K562 (cell line): ENCODE data around the gene MVP. TPM values are rescaled to one million over a fixed set of nuclear protein-coding genes. Genes with fewer than 3 reads are reported as not detected.

ENCODE experiments used
- ATAC-seq: fragments of 200-7000 bp; cut with Tn5 transposase; 3 replicates; pipeline ENCODE4 v1.9.1; 2020; ENCODE audit warnings: moderate library complexity
- BruUV-seq: library from RNA; stranded (reverse); fragments of 400-500 nt; replicated peaks from 2 replicates; lab custom pipeline; 2021; lab: Mats Ljungman, UMichigan
- CTCF ChIA-PET: fragments of 300-600 bp; formaldehyde crosslinking; extraction: SDS; loops from one replicate; lab custom pipeline; 2021; ENCODE audit warnings: low intra/inter-chr PET ratio; lab: Yijun Ruan, JAX
- POLR2A ChIA-PET: fragments of 300-600, 350-650 bp; sonication (Branson Sonifier 250); formaldehyde crosslinking; extraction: SDS; loops from one replicate; lab custom pipeline; 2021; ENCODE audit warnings: antibody characterized with exemption, inconsistent platforms; lab: Yijun Ruan, JAX
- DNase-seq, 4 experiments: peaks; one replicate each; pipeline versions ENCODE4 v3.0.0 to v3.0.0-alpha.2; 2011 to 2018; ENCODE audit warnings: low spot score in 3 of 4, mixed read lengths in 3 of 4; ENCODE audit errors: extremely low read depth in 1 of 4
- FAIRE-seq: peaks from 2 replicates; lab custom pipeline; 2011; peaks lifted over from hg19 to GRCh38; lab: Jason Lieb, UNC
- H2AFZ ChIP-seq: 2 replicates; pipeline ENCODE4 v1.6.0; 2011; ENCODE audit warnings: low read depth, low read length, control low read depth, inconsistent platforms
- H3K27ac ChIP-seq: fragments of 200-600 bp; 3 replicates; pipeline ENCODE4 v1.8.0; 2011; ENCODE audit warnings: low read depth, mild to moderate bottlenecking, control low read depth, inconsistent platforms, low read length, moderate library complexity, mixed read lengths; ENCODE audit errors: extremely low read depth
- H3K27me3 ChIP-seq, 2 experiments: fragments of 300-600 bp in 1 of 2; 2 replicates in 1 of 2; 3 replicates in 1 of 2; pipeline versions ENCODE4 v1.6.0 to v1.8.0; 2011; ENCODE audit warnings: inconsistent platforms in 2 of 2, low read length in 2 of 2, mild to moderate bottlenecking in 1 of 2, mixed read lengths in 1 of 2, moderate library complexity in 1 of 2; ENCODE audit not compliant: control insufficient read depth in 2 of 2, insufficient read depth in 2 of 2
- H3K36me3 ChIP-seq: fragments of 300-600 bp; 3 replicates; pipeline ENCODE4 v1.8.0; 2011; ENCODE audit warnings: mild to moderate bottlenecking, low read length, inconsistent platforms; ENCODE audit not compliant: control insufficient read depth, insufficient read depth
- H3K4me1 ChIP-seq, 2 experiments: fragments of 200-600 bp in 1 of 2; replicated peaks in 1 of 2; 2 replicates in 1 of 2; 3 replicates in 1 of 2; pipeline versions ENCODE4 v1.5.1 to v1.8.0; 2011; ENCODE audit warnings: inconsistent platforms in 2 of 2, low read length in 2 of 2, mild to moderate bottlenecking in 1 of 2, mixed read lengths in 1 of 2, moderate library complexity in 1 of 2; ENCODE audit not compliant: control insufficient read depth in 2 of 2, insufficient read depth in 2 of 2
- H3K4me2 ChIP-seq: 2 replicates; pipeline ENCODE4 v1.6.1; 2011; ENCODE audit warnings: low read length, control low read depth, inconsistent platforms, mixed read lengths; ENCODE audit not compliant: insufficient read depth
- H3K4me3 ChIP-seq: fragments of 200-600 bp; sonication (generic), shearing (Covaris generic); 2 replicates; pipeline ENCODE4 v1.5.1; 2016; ENCODE audit warnings: control low read depth, inconsistent platforms
- H3K79me2 ChIP-seq: fragments of 200-600 bp; 3 replicates; pipeline ENCODE4 v1.8.0; 2011; ENCODE audit warnings: low read length, inconsistent platforms; ENCODE audit not compliant: control insufficient read depth, insufficient read depth
- H3K9ac ChIP-seq, 2 experiments: 2 replicates each; pipeline versions ENCODE4 v1.6.0 to v1.6.1; 2011; ENCODE audit warnings: low read depth in 2 of 2, low read length in 2 of 2, control low read depth in 1 of 2, inconsistent platforms in 1 of 2, mild to moderate bottlenecking in 1 of 2, mixed read lengths in 1 of 2; ENCODE audit not compliant: insufficient read depth in 1 of 2
- H3K9me1 ChIP-seq: one replicate; pipeline ENCODE4 v1.6.0; 2011; ENCODE audit warnings: inconsistent platforms, mild to moderate bottlenecking, low read length, moderate library complexity; ENCODE audit not compliant: control insufficient read depth, insufficient read depth
- H3K9me3 ChIP-seq: replicated peaks from 2 replicates; pipeline ENCODE4 v1.5.1; 2011; ENCODE audit warnings: low read depth, low read length, inconsistent platforms; ENCODE audit not compliant: control insufficient read depth, insufficient read depth
- H4K20me1 ChIP-seq: replicated peaks from 2 replicates; pipeline ENCODE4 v1.6.1; 2011; ENCODE audit warnings: low read length, inconsistent platforms, mixed read lengths; ENCODE audit not compliant: control insufficient read depth, insufficient read depth
- FOXM1 ChIP-seq, 2 experiments: fragments of 450-650 bp in 1 of 2; sonication (generic) in 1 of 2; formaldehyde crosslinking in 1 of 2; IDR thresholded peaks; 2 replicates each; pipeline versions ENCODE4 v1.6.1 to v1.9.0; 2017 to 2022; ENCODE audit warnings: low read depth in 2 of 2, mild to moderate bottlenecking in 2 of 2, missing genetic modification reagents in 1 of 2, moderate library complexity in 1 of 2
- NR2F6 ChIP-seq: fragments of 450-650 bp; formaldehyde crosslinking; IDR thresholded peaks from 2 replicates; pipeline ENCODE4 v1.4.0; 2020; ENCODE audit warnings: mild to moderate bottlenecking
- PHF20 ChIP-seq: fragments of 450-650 bp; IDR thresholded peaks from 2 replicates; pipeline ENCODE4 v1.6.1; 2018; ENCODE audit not compliant: partially characterized antibody
- POLR3G ChIP-seq: IDR thresholded peaks from 2 replicates; pipeline ENCODE4 v1.6.1; 2011; ENCODE audit not compliant: insufficient read length, insufficient replicate concordance; ENCODE audit errors: extremely low read depth
- ZNF165 ChIP-seq: fragments of 250-450 bp; sonication (Bioruptor Pico); IDR thresholded peaks from 2 replicates; pipeline ENCODE4 v1.4.0; 2020; ENCODE audit warnings: borderline replicate concordance
- ZNF830 ChIP-seq: fragments of 250-450 bp; sonication (Bioruptor Pico); IDR thresholded peaks from 2 replicates; pipeline ENCODE4 v1.5.0; 2021; ENCODE audit warnings: mild to moderate bottlenecking
- WGBS: fragments of 100-300 bp; shearing (Covaris generic); methylation state at CpG from one replicate; pipeline ENCODE4 v1.1.6; 2016; ENCODE audit warnings: low coverage, mixed read lengths; ENCODE audit not compliant: insufficient coverage; ENCODE audit errors: missing lambda C conversion rate; 5-methylcytosine and 5-hydroxymethylcytosine counted together
- in situ Hi-C: fragments of 300-500 bp; cut with MboI; formaldehyde crosslinking; loops from 4 replicates; pipeline ENCODE4 v1.15.0; 2018; ENCODE audit warnings: inconsistent platforms, mixed read lengths
- intact Hi-C: fragments of 100-400 bp; cut with micrococcal nuclease; formaldehyde crosslinking; loops from 2 replicates; pipeline ENCODE4 v1.14.2; 2022
- polyA plus RNA-seq, 8 experiments: library from polyadenylated mRNA; depleted of rRNA in 4 of 8; stranded (reverse) in 5 of 8; unstranded in 3 of 8; fragments of >200 nt; fragmentation: Nextera tagmentation in 2 of 8; fragmentation: Illumina TruSeq in 1 of 8; extraction: Ambion mirVana in 2 of 8; extraction: Trizol in 1 of 8; gene quantifications; 2 replicates each; pipeline versions ENCODE4 v1.2.1 to v1.2.3, GENCODE V29; 2011 to 2014; ENCODE audit warnings: inconsistent platforms in 1 of 8, missing spikeins in 1 of 8
- total RNA-seq, 7 experiments: library from RNA; depleted of rRNA in 6 of 7; stranded (reverse); fragments of >200 nt in 6 of 7; fragmentation: Illumina TruSeq in 2 of 7; extraction: Trizol in 2 of 7; gene quantifications; 2 replicates each; pipeline versions ENCODE4 v1.2.1 to v1.2.3, GENCODE V29; 2011 to 2021; ENCODE audit warnings: low replicate concordance in 1 of 7
- TF ChIP-seq, protein P1 (sequence below): fragments of 200-800 bp; sonication (Bioruptor generic); IDR thresholded peaks from 2 replicates; pipeline ENCODE4 v1.6.1; 2017; ENCODE audit warnings: missing genetic modification characterization, missing compliant biosample characterization
- TF ChIP-seq, protein P2 (sequence below): fragments of 250-450 bp; sonication (Bioruptor Pico); IDR thresholded peaks from 2 replicates; pipeline ENCODE4 v1.4.0; 2020; ENCODE audit warnings: mild to moderate bottlenecking, moderate library complexity, borderline replicate concordance

Gene MVP
- total and polyA plus RNA-seq, 9 of the 15 experiments (the other 6 are each of a cell fraction or from before 2014, with no cell fraction given): 0.39 to 1.9 (median 0.76) TPM; not detected in 2

DNA sequence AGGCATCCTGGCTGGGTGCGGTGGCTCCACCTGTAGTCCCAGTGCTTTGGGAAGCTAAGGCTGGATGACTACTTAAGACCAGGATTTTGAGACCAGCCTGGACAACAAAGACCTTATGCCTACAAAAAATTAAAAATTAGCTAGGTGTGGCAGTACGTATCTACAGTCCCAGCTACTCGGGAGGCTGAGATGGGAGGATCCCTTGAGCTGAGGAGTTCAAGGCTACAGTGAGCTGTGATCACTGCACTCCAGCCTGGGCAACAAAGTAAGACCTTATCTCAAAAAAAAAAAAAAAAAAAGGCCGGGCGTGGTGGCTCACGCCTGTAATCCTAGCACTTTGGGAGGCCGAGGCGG lies 6.1 kb downstream of the MVP start (continued):
- TF ChIP-seq POLR3G: no peak
- no peak for TF ChIP-seq PHF20
- TF ChIP-seq, all 486 proteins: peak for 0

DNA sequence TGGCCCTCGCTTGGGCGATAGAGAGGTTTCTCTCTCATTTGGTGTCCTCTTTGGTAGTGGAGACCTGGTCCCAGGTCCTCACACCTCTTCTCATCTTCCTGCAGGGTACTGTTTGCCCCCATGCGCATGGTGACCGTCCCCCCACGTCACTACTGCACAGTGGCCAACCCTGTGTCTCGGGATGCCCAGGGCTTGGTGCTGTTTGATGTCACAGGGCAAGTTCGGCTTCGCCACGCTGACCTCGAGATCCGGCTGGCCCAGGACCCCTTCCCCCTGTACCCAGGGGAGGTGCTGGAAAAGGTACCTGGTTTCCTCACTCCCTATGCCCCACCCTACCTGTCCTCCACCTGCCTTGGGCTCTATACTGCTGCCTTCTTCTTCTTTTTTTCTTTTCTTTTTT lies 10.5 kb downstream of the MVP start:
- ChIA-PET POLR2A (no interaction called here), CTCF (no interaction called here)

More for the DNA sequence above, 10.5 kb downstream of the MVP start:
- no peaks in the 10 kb centered on the region for H3K9me1 ChIP-seq
- no peak overlapping the region for H3K4me2 ChIP-seq
- no peaks in the 10 kb centered on the region for H3K36me3 ChIP-seq
- H4K20me1 ChIP-seq: no peaks in the 10 kb centered on the region
- no peak overlapping the region for H3K27ac ChIP-seq
- TF ChIP-seq ZNF165 (CRISPR knock-in tag) (no peak), NR2F6 (no peak), FOXM1 (IDR thresholded peaks at IDR 0.05; ENCODE audit: low read depth) (no peak), FOXM1 (CRISPR knock-in tag; IDR thresholded peaks at IDR 0.05; ENCODE audit: low read depth) (no peak), ZNF830 (CRISPR knock-in tag) (no peak)
- TF ChIP-seq, protein P1, sequence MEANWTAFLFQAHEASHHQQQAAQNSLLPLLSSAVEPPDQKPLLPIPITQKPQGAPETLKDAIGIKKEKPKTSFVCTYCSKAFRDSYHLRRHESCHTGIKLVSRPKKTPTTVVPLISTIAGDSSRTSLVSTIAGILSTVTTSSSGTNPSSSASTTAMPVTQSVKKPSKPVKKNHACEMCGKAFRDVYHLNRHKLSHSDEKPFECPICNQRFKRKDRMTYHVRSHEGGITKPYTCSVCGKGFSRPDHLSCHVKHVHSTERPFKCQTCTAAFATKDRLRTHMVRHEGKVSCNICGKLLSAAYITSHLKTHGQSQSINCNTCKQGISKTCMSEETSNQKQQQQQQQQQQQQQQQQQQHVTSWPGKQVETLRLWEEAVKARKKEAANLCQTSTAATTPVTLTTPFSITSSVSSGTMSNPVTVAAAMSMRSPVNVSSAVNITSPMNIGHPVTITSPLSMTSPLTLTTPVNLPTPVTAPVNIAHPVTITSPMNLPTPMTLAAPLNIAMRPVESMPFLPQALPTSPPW (CRISPR knock-in tag): no peak
- TF ChIP-seq, protein P2, sequence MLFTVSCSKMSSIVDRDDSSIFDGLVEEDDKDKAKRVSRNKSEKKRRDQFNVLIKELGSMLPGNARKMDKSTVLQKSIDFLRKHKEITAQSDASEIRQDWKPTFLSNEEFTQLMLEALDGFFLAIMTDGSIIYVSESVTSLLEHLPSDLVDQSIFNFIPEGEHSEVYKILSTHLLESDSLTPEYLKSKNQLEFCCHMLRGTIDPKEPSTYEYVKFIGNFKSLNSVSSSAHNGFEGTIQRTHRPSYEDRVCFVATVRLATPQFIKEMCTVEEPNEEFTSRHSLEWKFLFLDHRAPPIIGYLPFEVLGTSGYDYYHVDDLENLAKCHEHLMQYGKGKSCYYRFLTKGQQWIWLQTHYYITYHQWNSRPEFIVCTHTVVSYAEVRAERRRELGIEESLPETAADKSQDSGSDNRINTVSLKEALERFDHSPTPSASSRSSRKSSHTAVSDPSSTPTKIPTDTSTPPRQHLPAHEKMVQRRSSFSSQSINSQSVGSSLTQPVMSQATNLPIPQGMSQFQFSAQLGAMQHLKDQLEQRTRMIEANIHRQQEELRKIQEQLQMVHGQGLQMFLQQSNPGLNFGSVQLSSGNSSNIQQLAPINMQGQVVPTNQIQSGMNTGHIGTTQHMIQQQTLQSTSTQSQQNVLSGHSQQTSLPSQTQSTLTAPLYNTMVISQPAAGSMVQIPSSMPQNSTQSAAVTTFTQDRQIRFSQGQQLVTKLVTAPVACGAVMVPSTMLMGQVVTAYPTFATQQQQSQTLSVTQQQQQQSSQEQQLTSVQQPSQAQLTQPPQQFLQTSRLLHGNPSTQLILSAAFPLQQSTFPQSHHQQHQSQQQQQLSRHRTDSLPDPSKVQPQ (CRISPR knock-in tag): no peak
- TF ChIP-seq, all 486 proteins: peak for 0
- Histone ChIP-seq H3K4me1 (peaks cover under 1 to 7% of the 10 kb centered on the region in 2 experiments; a peak in 4 of 5 replicates), H3K4me3 (no peak overlapping the region), H3K9me3 (no peaks in the 10 kb centered on the region), H3K27me3 (peaks cover 2 to 13% of the 10 kb centered on the region in 2 experiments; a peak in 3 of 5 replicates), H3K79me2 (no peaks in the 10 kb centered on the region), H2AFZ (no peak overlapping the region), H3K9ac (0 out of 4 replicates have a peak overlapping the region, but pooled peaks of 1 of the 2 experiments have one; percentile 58)
- FAIRE-seq (no peak), ATAC-seq (no peak), DNase-seq (no peak)
- no TSS peak for BruUV-seq
- WGBS: 8% methylated on average over 11 of the region's 11 CpGs
- in situ Hi-C loops: no loop called here
- intact Hi-C loops: no loop called here
